ENCODE data around the gene ABTB1. TPM values are rescaled to one million over a fixed set of nuclear protein-coding genes. Genes with fewer than 3 reads are reported as not detected.

ABTB1 gene
- total RNA-seq, 6 donors from 2014 or later, result 28.0 to 262 (median 65.8) TPM

GRCh38 chr3:127723011-127723567 lies 50.3 kb downstream of the ABTB1 start:
- TF ChIP-seq EP300 (IDR thresholded peaks at IDR 0.05), result no peak
- no peak for TF ChIP-seq POLR2AphosphoS5 (IDR thresholded peaks at IDR 0.05)
- TF ChIP-seq POLR2A (IDR thresholded peaks at IDR 0.05), result no peak
- TF ChIP-seq, protein P1, sequence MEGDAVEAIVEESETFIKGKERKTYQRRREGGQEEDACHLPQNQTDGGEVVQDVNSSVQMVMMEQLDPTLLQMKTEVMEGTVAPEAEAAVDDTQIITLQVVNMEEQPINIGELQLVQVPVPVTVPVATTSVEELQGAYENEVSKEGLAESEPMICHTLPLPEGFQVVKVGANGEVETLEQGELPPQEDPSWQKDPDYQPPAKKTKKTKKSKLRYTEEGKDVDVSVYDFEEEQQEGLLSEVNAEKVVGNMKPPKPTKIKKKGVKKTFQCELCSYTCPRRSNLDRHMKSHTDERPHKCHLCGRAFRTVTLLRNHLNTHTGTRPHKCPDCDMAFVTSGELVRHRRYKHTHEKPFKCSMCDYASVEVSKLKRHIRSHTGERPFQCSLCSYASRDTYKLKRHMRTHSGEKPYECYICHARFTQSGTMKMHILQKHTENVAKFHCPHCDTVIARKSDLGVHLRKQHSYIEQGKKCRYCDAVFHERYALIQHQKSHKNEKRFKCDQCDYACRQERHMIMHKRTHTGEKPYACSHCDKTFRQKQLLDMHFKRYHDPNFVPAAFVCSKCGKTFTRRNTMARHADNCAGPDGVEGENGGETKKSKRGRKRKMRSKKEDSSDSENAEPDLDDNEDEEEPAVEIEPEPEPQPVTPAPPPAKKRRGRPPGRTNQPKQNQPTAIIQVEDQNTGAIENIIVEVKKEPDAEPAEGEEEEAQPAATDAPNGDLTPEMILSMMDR (IDR thresholded peaks at IDR 0.05), result no peak
- H3K4me3 ChIP-seq, result no peak overlapping the region
- ATAC-seq (ENCODE audit: low FRiP score in 2 of 2) (peak; percentile 18 to 58), DNase-seq (no peak)
- no peaks in the 10 kb centered on the region for H3K27me3 ChIP-seq
- H3K4me1 ChIP-seq, result peaks cover 5 to 23% (median 16%) of the 10 kb centered on the region in 4 donors
- WGBS, 2 donors, result 57 to 64% methylated on average over 11 of the region's 11 CpGs
- H3K36me3 ChIP-seq, result peaks cover 0 to 9% (median 0%) of the 10 kb centered on the region in 4 donors
- H3K9me3 ChIP-seq, result no peaks in the 10 kb centered on the region
- peak overlapping the region; percentile 12 to 60 (median 53) for H3K27ac ChIP-seq

DNA sequence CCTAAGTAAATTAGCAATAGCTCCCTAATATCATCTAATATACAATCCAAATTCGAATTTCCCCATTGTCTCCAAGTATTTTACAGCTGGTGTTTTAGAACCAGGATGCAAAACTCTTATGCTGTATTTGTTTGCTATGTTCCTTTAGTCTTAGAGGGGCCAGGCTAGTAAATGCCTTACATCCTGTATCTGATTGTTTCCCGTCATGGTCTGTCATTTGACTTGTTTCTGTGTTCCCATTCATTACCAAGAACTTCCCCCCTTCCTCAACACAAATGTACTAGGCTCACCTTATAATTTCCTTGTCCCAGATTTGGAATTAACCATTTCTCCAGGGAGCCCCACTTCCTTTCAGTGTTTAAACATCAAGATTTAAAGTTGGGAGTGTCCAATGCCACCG lies 54.1 kb downstream of the ABTB1 start:
- 64 to 77% methylated on average over 3 of the region's 3 CpGs for WGBS, 2 donors
- TF ChIP-seq EP300 (IDR thresholded peaks at IDR 0.05), result no peak
- TF ChIP-seq, protein P1 (IDR thresholded peaks at IDR 0.05), result no peak
- TF ChIP-seq POLR2A (IDR thresholded peaks at IDR 0.05), result no peak
- TF ChIP-seq POLR2AphosphoS5 (IDR thresholded peaks at IDR 0.05), result no peak
- H3K27me3 ChIP-seq, result no peaks in the 10 kb centered on the region
- H3K4me3 ChIP-seq, result no peak overlapping the region
- no peaks in the 10 kb centered on the region for H3K9me3 ChIP-seq
- DNase-seq (no peak), ATAC-seq (ENCODE audit: low FRiP score in 2 of 2) (no peak)
- H3K27ac ChIP-seq, result no peak overlapping the region
- H3K36me3 ChIP-seq, result no peaks in the 10 kb centered on the region
- H3K4me1 ChIP-seq, result peaks cover 11 to 28% (median 21%) of the 10 kb centered on the region in 4 donors

DNA sequence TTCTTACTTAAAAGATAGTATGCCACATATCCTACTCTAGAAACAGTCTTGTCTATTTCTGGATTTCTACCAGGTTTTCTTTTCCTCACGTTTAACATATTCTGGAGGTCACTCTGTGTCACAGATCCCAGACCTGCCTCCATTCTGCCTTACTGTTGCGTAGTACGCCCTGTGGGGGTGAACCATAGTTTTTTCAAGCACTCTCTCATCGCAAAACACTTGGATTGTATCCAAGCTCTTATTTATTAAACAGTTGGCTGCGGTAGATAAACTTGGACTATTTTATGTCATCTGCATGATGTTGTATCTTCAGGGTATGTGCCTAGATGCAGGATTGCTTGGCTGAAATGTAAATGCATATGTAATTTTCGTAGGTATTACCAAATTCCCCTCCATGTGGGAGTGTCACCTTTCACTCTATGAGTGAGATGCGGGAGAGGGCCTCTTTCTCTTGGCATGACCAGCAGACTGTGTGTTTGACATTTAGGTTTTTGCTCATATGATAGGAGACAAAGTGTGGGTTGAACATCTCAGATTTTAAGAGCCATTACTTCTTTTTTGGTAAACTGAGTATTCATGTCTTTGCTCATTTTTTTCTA lies 55.8 kb downstream of the ABTB1 start:
- ATAC-seq (ENCODE audit: low FRiP score in 2 of 2) (no peak), DNase-seq (no peak)
- H3K36me3 ChIP-seq, result no peaks in the 10 kb centered on the region
- no peaks in the 10 kb centered on the region for H3K27me3 ChIP-seq
- WGBS, 2 donors, result 47 to 73% methylated on average over 7 of the region's 7 CpGs
- no peak overlapping the region for H3K4me3 ChIP-seq
- no peak overlapping the region for H3K27ac ChIP-seq
- TF ChIP-seq EP300 (IDR thresholded peaks at IDR 0.05) (no peak), POLR2AphosphoS5 (IDR thresholded peaks at IDR 0.05) (no peak), POLR2A (IDR thresholded peaks at IDR 0.05) (no peak)
- TF ChIP-seq, protein P1 (IDR thresholded peaks at IDR 0.05), result no peak
- peaks cover 7 to 12% (median 7%) of the 10 kb centered on the region in 4 donors for H3K4me1 ChIP-seq
- H3K9me3 ChIP-seq, result no peaks in the 10 kb centered on the region

GRCh38 chr3:127729556-127730056 lies 56.9 kb downstream of the ABTB1 start:
- Histone ChIP-seq H3K4me1 (peaks cover 12 to 20% (median 15%) of the 10 kb centered on the region in 4 donors), H3K36me3 (no peaks in the 10 kb centered on the region), H3K27me3 (no peaks in the 10 kb centered on the region), H3K4me3 (no peak overlapping the region), H3K9me3 (no peaks in the 10 kb centered on the region), H3K27ac (no peak overlapping the region)
- TF ChIP-seq EP300 (IDR thresholded peaks at IDR 0.05) (peak in 1 of 4 donors; percentile 8), POLR2AphosphoS5 (IDR thresholded peaks at IDR 0.05) (peak in 1 of 2 donors; percentile 30), POLR2A (IDR thresholded peaks at IDR 0.05) (no peak)
- TF ChIP-seq, protein P1 (IDR thresholded peaks at IDR 0.05), result no peak
- DNase-seq, result peak in 1 of 2 donors; percentile 49
- WGBS, 2 donors, result 83 to 87% methylated on average over 4 of the region's 4 CpGs
- ATAC-seq (ENCODE audit: low FRiP score in 2 of 2), result peak; percentile 50 to 77
